Stomach (tissue), 9 donors: Measurements from ENCODE around the gene FAM237B. TPM values are rescaled to one million over a fixed set of nuclear protein-coding genes. Genes with fewer than 3 reads are reported as not detected.
A peak's percentile ranks its signal among the peaks of the same experiment; 100 is the strongest.
"Not testable (repeated sequence)": the region's sequence is repeated elsewhere in the genome, so short reads cannot be mapped to it uniquely, and the experiment has no call there.

Source experiments
- DNase-seq, 2 donors: peaks; one replicate each; pipeline versions ENCODE4 v3.0.0 to v3.0.0-alpha.2; 2013 to 2019
- H3K27ac ChIP-seq, 5 donors: fragments of 200-600 bp in 4 of 5; sonication (generic) in 4 of 5; one replicate each; pipeline ENCODE4 v1.5.1; 2013 to 2019; ENCODE audit warnings: mild to moderate bottlenecking in 1 of 5, moderate library complexity in 1 of 5
- H3K27me3 ChIP-seq, 3 donors: fragments of 200-600 bp; sonication (generic); one replicate each; pipeline ENCODE4 v1.5.1; 2017 to 2019; ENCODE audit warnings: mixed run types in 1 of 3
- H3K36me3 ChIP-seq, 4 donors: fragments of 200-600 bp; sonication (generic); 1 replicate in 3 of 4; 2 replicates in 1 of 4; pipeline ENCODE4 v1.5.1; 2016 to 2019
- H3K4me1 ChIP-seq, 4 donors: fragments of 200-600 bp; sonication (generic); one replicate each; pipeline ENCODE4 v1.5.1; 2016 to 2019
- H3K4me3 ChIP-seq, 4 donors: fragments of 200-600 bp; sonication (generic) in 3 of 4; one replicate each; pipeline ENCODE4 v1.5.1; 2016 to 2019; ENCODE audit warnings: mild to moderate bottlenecking in 1 of 4
- H3K9me3 ChIP-seq, 4 donors: fragments of 200-600 bp; sonication (generic); one replicate each; pipeline ENCODE4 v1.5.1; 2016 to 2019
- CTCF ChIP-seq, 7 experiments: fragments of 450-650 bp in 4 of 7; fragments of 200-600 bp in 3 of 7; sonication (generic) in 3 of 7; IDR thresholded peaks; one replicate each; pipeline ENCODE4 v1.5.1; 2016 to 2019; ENCODE audit warnings: antibody characterized with exemption in 7 of 7, control low read depth in 2 of 7, mild to moderate bottlenecking in 1 of 7
- EP300 ChIP-seq: sonication (generic); formaldehyde crosslinking; IDR thresholded peaks from one replicate; pipeline ENCODE4 v1.6.1; 2017; ENCODE audit warnings: antibody characterized with exemption
- POLR2A ChIP-seq, 4 donors: fragments of 450-650 bp; IDR thresholded peaks; one replicate each; pipeline ENCODE4 v1.6.1; 2016; ENCODE audit warnings: antibody characterized with exemption in 4 of 4, control low read depth in 2 of 4, mild to moderate bottlenecking in 1 of 4, moderate library complexity in 1 of 4
- POLR2AphosphoS5 ChIP-seq, 3 donors: sonication (generic); formaldehyde crosslinking; IDR thresholded peaks; one replicate each; pipeline ENCODE4 v1.6.1; 2016; ENCODE audit warnings: antibody characterized with exemption in 3 of 3
- WGBS, 5 donors: extraction: QIAGEN DNeasy Blood & Tissue Kit in 3 of 5; methylation state at CpG; one replicate each; pipeline versions ENCODE4 v1.1.5 to v1.1.7; 2013 to 2018; 5-methylcytosine and 5-hydroxymethylcytosine counted together
- intact Hi-C: fragments of 100-400 bp; cut with DNase I; formaldehyde crosslinking; loops from one replicate; pipeline ENCODE4 v1.15.1; 2023; ENCODE audit warnings: low total_unique reads
- polyA plus RNA-seq, 3 donors: library from polyadenylated mRNA; stranded (reverse); fragments of 200-250 nt; gene quantifications; one replicate each; pipeline ENCODE4 v1.2.3, GENCODE V29; 2013
- total RNA-seq, 5 donors: library from RNA; depleted of rRNA; stranded (reverse); fragments of >200 nt; gene quantifications; one replicate each; pipeline versions ENCODE4 v1.1.0 to v1.2.3, GENCODE V29; 2014 to 2016
- donor health status: healthy with polysubstance abuse.
- donor health status: Bipolar disorder and iron deficiency.
- donor health status: healthy.

The FAM237B gene
- total and polyA plus RNA-seq, 8 donors = not detected

- intact Hi-C loops = no loop called here
- H3K36me3 ChIP-seq = no peaks in the 10 kb centered on the region
- no peaks in the 10 kb centered on the region for H3K27me3 ChIP-seq
- TF ChIP-seq CTCF (IDR thresholded peaks at IDR 0.05) (peak in 5 of 7 experiments; percentile 65 to 87 (median 73)), POLR2AphosphoS5 (IDR thresholded peaks at IDR 0.05) (peak; percentile 91 to 95 (median 94)), EP300 (no peak), POLR2A (IDR thresholded peaks at IDR 0.05) (peak in 1 of 4 donors; percentile 19)
- 0% methylated on average over 25 to 37 of the region's 37 CpGs for WGBS, 5 donors
- peak within 1 kb of the TSS; percentile 64 to 78 (median 68) for H3K4me3 ChIP-seq
- peak; percentile 95 to 99 for DNase-seq
- H3K4me1 ChIP-seq = peaks cover 12 to 35% (median 27%) of the 10 kb centered on the region in 4 donors
- H3K27ac ChIP-seq = peak within 1 kb of the TSS; percentile 83 to 96 (median 90)
- no peaks in the 10 kb centered on the region for H3K9me3 ChIP-seq
These were observed 25.4 kb upstream of the FAM237B start, which contains the start of gene GTPBP10 for GRCh38 chr7:90346336-90347125. TSS of gene GTPBP10 (plus strand) at chr7:90346716. CDS start at chr7:90346742, 26 bp downstream.

GRCh38 chr7:90345595-90346335 is 24.7 kb upstream of the FAM237B start:
- TF ChIP-seq CTCF (IDR thresholded peaks at IDR 0.05) (no peak), POLR2AphosphoS5 (IDR thresholded peaks at IDR 0.05) (no peak), POLR2A (IDR thresholded peaks at IDR 0.05) (no peak), EP300 (no peak)
- intact Hi-C loops = no loop called here
- H3K27me3 ChIP-seq = no peaks in the 10 kb centered on the region
- H3K9me3 ChIP-seq = no peaks in the 10 kb centered on the region
- no peaks in the 10 kb centered on the region for H3K36me3 ChIP-seq
- peak overlapping the region; percentile 64 to 78 (median 68) for H3K4me3 ChIP-seq
- peak overlapping the region; percentile 83 to 96 (median 90) for H3K27ac ChIP-seq
- WGBS, 5 donors = 7 to 9% (median 8%) methylated on average over 18 of the region's 18 CpGs
- peak in 1 of 2 donors; percentile 58 for DNase-seq
- peaks cover 12 to 35% (median 27%) of the 10 kb centered on the region in 4 donors for H3K4me1 ChIP-seq

GRCh38 chr7:90345016-90345415 is 23.9 kb upstream of the FAM237B start:
- Histone ChIP-seq H3K4me3 (peak overlapping the region in 1 of 4 donors; percentile 71), H3K9me3 (no peaks in the 10 kb centered on the region), H3K36me3 (no peaks in the 10 kb centered on the region), H3K27ac (peak overlapping the region in 1 of 5 donors; percentile 83), H3K27me3 (no peaks in the 10 kb centered on the region), H3K4me1 (peaks cover 12 to 35% (median 27%) of the 10 kb centered on the region in 4 donors)
- no peak for DNase-seq
- intact Hi-C loops = no loop called here
- TF ChIP-seq POLR2AphosphoS5 (IDR thresholded peaks at IDR 0.05) = no peak
- TF ChIP-seq CTCF (IDR thresholded peaks at IDR 0.05) = no peak
- no peak for TF ChIP-seq EP300
- TF ChIP-seq POLR2A (IDR thresholded peaks at IDR 0.05) = no peak

- TF ChIP-seq POLR2AphosphoS5 (IDR thresholded peaks at IDR 0.05) (no peak), EP300 (no peak), CTCF (IDR thresholded peaks at IDR 0.05) (no peak), POLR2A (IDR thresholded peaks at IDR 0.05) (no peak)
- no peak for DNase-seq
- no peaks in the 10 kb centered on the region for H3K36me3 ChIP-seq
- H3K4me3 ChIP-seq = no peak overlapping the region
- H3K27me3 ChIP-seq = no peaks in the 10 kb centered on the region
- intact Hi-C loops = no loop called here
- no peak overlapping the region for H3K27ac ChIP-seq
- no peaks in the 10 kb centered on the region for H3K4me1 ChIP-seq
- no peaks in the 10 kb centered on the region for H3K9me3 ChIP-seq
These were observed 16.0 kb upstream of the FAM237B start for GRCh38 chr7:90337106-90337505.

- H3K36me3 ChIP-seq, H3K4me1 ChIP-seq, H3K27ac ChIP-seq, DNase-seq, H3K4me3 ChIP-seq, H3K9me3 ChIP-seq, intact Hi-C loops, H3K27me3 ChIP-seq: not testable (repeated sequence)
- 84 to 95% (median 91%) methylated on average over 2 of the region's 2 CpGs for WGBS, 5 donors
These were observed 13.8 kb upstream of the FAM237B start for GRCh38 chr7:90334926-90335325.
